ENCODE measurements around the gene SLC35F6.

DNA sequence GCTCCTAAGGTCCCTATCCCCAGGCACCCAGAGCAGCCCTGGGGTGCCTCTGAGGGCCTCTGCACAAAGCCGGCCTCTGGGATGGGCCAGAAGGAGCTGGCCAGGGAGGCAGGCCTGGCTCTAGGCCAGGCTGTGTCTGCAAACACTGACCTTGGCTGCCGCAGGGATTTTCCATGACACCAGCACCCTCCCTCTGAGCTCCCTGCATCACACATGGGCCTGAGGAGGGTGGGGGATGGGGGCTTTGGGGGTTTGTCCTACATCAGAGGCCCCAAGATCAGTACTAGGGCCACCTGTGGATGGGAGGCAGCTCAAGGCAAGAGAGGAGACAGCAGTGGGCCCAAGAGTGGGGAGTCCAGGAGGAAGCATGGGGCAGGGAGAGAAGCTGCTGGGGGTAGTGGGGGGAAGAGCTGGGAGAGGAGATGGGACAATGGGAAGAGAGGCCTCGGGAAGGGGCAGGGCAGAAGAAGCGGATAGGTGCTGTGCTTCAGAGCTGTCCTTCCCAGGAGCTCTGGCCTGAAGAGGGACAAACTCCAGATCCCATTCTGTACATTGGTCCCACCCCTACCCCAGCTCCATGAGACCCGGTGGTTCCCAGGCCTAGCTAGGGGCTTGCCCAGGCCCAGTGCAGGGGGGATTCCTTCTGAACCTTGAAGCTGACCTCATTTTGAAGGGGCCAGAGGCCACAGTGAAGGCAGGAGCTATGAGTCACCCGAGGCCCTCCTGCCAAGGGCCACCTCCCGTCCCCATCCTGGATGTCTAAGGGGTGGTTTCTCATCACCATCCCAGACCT, 43.6 kb upstream of the SLC35F6 start:
- TF ChIP-seq FOXK1 (CRISPR knock-in tag; IDR thresholded peaks at IDR 0.05), result no peak
- no peak for TF ChIP-seq GABPB1 (CRISPR knock-in tag; IDR thresholded peaks at IDR 0.05)
- no peak for TF ChIP-seq ZNF219 (CRISPR knock-in tag; IDR thresholded peaks at IDR 0.05; ENCODE audit: borderline replicate concordance)
- no peak for TF ChIP-seq ZNF263 (CRISPR knock-in tag; IDR thresholded peaks at IDR 0.05; ENCODE audit: low read depth)
- TF ChIP-seq, protein P1, sequence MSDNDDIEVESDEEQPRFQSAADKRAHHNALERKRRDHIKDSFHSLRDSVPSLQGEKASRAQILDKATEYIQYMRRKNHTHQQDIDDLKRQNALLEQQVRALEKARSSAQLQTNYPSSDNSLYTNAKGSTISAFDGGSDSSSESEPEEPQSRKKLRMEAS (CRISPR knock-in tag; IDR thresholded peaks at IDR 0.05), result no peak
- TF ChIP-seq, protein P2, sequence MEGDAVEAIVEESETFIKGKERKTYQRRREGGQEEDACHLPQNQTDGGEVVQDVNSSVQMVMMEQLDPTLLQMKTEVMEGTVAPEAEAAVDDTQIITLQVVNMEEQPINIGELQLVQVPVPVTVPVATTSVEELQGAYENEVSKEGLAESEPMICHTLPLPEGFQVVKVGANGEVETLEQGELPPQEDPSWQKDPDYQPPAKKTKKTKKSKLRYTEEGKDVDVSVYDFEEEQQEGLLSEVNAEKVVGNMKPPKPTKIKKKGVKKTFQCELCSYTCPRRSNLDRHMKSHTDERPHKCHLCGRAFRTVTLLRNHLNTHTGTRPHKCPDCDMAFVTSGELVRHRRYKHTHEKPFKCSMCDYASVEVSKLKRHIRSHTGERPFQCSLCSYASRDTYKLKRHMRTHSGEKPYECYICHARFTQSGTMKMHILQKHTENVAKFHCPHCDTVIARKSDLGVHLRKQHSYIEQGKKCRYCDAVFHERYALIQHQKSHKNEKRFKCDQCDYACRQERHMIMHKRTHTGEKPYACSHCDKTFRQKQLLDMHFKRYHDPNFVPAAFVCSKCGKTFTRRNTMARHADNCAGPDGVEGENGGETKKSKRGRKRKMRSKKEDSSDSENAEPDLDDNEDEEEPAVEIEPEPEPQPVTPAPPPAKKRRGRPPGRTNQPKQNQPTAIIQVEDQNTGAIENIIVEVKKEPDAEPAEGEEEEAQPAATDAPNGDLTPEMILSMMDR (IDR thresholded peaks at IDR 0.05), result no peak
- no peak for TF ChIP-seq ZNF512 (CRISPR knock-in tag; IDR thresholded peaks at IDR 0.05; ENCODE audit: borderline replicate concordance)
- no peak for TF ChIP-seq ZNF138 (CRISPR knock-in tag; conservative IDR thresholded peaks at IDR 0.05)
- no peak for TF ChIP-seq NR2C2 (CRISPR knock-in tag; IDR thresholded peaks at IDR 0.05)
- TF ChIP-seq FOXP1 (CRISPR knock-in tag; IDR thresholded peaks at IDR 0.05; ENCODE audit: borderline replicate concordance), result no peak
- TF ChIP-seq, protein P3, sequence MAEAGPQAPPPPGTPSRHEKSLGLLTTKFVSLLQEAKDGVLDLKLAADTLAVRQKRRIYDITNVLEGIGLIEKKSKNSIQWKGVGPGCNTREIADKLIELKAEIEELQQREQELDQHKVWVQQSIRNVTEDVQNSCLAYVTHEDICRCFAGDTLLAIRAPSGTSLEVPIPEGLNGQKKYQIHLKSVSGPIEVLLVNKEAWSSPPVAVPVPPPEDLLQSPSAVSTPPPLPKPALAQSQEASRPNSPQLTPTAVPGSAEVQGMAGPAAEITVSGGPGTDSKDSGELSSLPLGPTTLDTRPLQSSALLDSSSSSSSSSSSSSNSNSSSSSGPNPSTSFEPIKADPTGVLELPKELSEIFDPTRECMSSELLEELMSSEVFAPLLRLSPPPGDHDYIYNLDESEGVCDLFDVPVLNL (CRISPR knock-in tag; IDR thresholded peaks at IDR 0.05; ENCODE audit: borderline replicate concordance, low read depth), result no peak
- TF ChIP-seq, protein P4, sequence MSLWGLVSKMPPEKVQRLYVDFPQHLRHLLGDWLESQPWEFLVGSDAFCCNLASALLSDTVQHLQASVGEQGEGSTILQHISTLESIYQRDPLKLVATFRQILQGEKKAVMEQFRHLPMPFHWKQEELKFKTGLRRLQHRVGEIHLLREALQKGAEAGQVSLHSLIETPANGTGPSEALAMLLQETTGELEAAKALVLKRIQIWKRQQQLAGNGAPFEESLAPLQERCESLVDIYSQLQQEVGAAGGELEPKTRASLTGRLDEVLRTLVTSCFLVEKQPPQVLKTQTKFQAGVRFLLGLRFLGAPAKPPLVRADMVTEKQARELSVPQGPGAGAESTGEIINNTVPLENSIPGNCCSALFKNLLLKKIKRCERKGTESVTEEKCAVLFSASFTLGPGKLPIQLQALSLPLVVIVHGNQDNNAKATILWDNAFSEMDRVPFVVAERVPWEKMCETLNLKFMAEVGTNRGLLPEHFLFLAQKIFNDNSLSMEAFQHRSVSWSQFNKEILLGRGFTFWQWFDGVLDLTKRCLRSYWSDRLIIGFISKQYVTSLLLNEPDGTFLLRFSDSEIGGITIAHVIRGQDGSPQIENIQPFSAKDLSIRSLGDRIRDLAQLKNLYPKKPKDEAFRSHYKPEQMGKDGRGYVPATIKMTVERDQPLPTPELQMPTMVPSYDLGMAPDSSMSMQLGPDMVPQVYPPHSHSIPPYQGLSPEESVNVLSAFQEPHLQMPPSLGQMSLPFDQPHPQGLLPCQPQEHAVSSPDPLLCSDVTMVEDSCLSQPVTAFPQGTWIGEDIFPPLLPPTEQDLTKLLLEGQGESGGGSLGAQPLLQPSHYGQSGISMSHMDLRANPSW (CRISPR knock-in tag; conservative IDR thresholded peaks at IDR 0.05; ENCODE audit: low read depth), result no peak
- no peak for TF ChIP-seq ZNF281 (CRISPR knock-in tag; IDR thresholded peaks at IDR 0.05)
- no peak for TF ChIP-seq OVOL2 (CRISPR knock-in tag; IDR thresholded peaks at IDR 0.05; ENCODE audit: borderline replicate concordance)
